Suprapubic skin (tissue), 3 donors: ENCODE results near the gene YES1.

ENCODE experiments used
- EP300 ChIP-seq: sonication (generic); formaldehyde crosslinking; IDR thresholded peaks from one replicate; pipeline ENCODE4 v1.6.1; 2017; ENCODE audit warnings: antibody characterized with exemption
- TF ChIP-seq, protein P1 (sequence below), 2 donors: fragments of 200-600 bp in 1 of 2; fragments of 450-650 bp in 1 of 2; sonication (generic) in 1 of 2; IDR thresholded peaks; one replicate each; pipeline ENCODE4 v1.5.1; 2016 to 2019; ENCODE audit warnings: antibody characterized with exemption in 2 of 2, mild to moderate bottlenecking in 1 of 2, moderate library complexity in 1 of 2

DNA sequence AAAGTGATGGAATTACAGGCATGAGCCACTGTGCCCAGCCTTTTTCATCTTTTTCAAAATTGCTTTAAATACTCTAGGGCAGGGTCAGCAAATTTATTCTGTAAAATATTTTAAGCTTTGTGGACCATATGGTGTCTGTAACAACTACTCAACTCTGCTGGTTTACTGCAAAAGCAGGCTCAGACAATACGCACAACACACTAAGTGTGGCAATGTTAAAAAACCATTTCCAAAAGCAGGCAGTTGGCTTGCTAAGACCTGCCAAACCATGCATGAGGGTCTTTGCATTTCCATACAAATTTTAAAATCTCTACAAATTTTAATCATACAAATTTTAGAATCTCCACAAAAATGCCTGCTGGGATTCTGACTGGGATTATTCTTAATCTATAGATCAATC is 44.1 kb downstream of the YES1 start:
- TF ChIP-seq, protein P1, sequence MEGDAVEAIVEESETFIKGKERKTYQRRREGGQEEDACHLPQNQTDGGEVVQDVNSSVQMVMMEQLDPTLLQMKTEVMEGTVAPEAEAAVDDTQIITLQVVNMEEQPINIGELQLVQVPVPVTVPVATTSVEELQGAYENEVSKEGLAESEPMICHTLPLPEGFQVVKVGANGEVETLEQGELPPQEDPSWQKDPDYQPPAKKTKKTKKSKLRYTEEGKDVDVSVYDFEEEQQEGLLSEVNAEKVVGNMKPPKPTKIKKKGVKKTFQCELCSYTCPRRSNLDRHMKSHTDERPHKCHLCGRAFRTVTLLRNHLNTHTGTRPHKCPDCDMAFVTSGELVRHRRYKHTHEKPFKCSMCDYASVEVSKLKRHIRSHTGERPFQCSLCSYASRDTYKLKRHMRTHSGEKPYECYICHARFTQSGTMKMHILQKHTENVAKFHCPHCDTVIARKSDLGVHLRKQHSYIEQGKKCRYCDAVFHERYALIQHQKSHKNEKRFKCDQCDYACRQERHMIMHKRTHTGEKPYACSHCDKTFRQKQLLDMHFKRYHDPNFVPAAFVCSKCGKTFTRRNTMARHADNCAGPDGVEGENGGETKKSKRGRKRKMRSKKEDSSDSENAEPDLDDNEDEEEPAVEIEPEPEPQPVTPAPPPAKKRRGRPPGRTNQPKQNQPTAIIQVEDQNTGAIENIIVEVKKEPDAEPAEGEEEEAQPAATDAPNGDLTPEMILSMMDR (IDR thresholded peaks at IDR 0.05): no peak
- TF ChIP-seq EP300: no peak
